Activated CD8-positive, alpha-beta memory T cell treated with anti-CD3 and anti-CD28 coated beads for 4 hours (primary cell): ENCODE data around the gene ANO6.

ENCODE experiments used
- DNase-seq, 2 donors: peaks; one replicate each; pipeline ENCODE4 v3.0.0-alpha.2; 2020; ENCODE audit warnings: low read depth in 2 of 2

Gene ANO6

DNA sequence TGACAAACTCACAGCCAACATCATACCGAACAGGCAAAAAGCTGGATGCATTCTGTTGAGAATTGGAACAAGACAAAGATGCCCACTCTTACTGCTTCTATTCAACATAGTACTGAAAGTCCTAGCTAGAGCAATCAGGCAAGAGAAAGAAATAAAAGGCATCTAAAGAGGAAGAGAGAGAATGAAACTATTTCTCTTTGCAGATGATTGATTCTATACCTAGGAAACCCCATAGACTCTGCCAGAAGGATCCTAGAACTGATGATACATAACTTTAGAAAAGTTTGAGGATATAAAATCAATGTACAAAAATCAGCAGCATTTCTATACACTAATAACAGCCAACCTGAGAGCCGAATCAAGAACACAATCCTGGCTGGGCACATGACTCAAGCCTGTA lies 6.1 kb upstream of the ANO6 start:
- DNase-seq = no peak

DNA sequence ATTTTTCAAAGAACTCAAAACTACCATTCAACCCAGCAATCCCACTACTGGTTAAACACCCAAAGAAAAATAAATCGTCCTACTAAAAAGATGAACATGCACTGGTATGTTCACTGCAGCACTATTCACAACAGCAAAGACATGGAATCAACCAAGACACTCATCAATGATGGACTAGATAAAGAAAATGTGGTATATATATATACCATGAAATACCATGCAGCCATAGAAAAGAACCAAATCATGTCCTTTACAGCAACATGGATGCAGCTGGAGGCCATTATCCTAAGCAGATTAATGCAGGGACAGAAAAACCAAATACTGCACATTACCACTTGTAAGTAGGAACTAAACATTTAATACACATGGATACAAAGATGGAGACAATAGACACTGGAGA lies 3.8 kb upstream of the ANO6 start:
- no peak for DNase-seq

DNA sequence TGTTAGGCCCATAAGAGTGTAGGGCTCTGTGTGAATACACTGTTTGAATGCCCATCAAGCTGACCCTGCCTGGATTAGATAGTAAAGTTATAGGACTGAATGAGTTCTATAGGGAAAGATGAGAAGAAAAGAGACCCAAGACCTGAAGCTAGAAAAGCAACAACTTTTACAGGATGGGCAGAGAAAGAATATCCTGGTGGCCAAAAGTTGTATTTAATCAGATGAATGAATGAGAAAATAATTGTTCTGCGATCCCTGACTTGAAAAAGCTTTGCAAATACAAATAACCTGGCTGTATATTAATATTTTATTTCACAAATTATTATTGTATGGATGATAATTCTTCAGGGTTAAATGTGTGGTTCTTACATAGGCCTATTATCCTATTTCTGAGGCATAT lies 2.8 kb upstream of the ANO6 start:
- no peak for DNase-seq

DNA sequence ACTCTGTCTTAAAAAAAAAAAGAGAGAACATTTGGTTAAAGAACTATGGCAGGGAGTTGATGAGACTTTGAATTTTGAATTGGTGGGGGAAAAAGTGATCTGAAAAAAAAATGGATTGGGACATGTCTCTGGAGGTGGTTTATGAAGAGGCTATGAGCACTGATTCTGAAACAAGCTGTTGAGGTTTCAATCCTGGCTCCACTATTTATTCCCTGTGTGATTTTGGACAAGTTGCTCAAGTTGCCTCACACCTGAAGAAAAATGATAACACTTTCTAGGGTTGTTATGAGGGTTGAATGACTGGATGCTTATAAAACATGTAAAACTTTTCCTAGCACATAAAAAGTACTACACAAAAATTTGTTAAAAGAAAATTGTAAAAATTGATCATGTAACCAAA lies 1.8 kb upstream of the ANO6 start:
- no peak for DNase-seq

DNA sequence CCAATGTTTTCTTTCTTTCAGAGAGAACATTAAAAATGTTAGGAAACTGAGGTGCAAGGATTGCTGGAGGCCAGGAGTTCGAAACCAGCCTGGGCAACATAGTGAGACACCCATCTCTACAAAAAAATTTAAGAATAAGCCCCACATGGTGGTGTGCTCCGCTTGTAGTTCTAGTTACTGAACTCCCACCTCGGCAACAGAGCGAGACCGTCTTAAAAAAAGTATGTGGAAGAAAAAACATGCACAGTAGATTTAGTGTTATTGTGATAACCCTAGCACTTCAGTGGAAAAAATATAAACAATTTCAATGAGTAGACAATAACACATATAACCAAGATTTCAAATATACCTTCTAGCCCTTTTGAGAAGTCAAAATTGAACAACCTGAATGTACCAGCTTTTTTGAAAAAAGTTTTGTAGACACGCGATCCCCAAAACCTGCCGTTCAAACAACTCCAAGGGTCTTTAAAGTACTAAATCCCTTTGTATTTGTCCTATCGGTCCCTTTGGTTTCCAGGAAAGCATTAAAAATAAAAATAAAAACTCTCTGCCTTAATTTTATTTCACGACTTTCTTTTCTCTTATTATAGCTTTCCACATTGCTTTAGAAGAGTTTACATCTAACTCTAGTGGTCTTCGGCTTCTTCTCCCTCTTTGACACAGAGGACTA lies 1.0 kb upstream of the ANO6 start:
- no peak for DNase-seq

DNA sequence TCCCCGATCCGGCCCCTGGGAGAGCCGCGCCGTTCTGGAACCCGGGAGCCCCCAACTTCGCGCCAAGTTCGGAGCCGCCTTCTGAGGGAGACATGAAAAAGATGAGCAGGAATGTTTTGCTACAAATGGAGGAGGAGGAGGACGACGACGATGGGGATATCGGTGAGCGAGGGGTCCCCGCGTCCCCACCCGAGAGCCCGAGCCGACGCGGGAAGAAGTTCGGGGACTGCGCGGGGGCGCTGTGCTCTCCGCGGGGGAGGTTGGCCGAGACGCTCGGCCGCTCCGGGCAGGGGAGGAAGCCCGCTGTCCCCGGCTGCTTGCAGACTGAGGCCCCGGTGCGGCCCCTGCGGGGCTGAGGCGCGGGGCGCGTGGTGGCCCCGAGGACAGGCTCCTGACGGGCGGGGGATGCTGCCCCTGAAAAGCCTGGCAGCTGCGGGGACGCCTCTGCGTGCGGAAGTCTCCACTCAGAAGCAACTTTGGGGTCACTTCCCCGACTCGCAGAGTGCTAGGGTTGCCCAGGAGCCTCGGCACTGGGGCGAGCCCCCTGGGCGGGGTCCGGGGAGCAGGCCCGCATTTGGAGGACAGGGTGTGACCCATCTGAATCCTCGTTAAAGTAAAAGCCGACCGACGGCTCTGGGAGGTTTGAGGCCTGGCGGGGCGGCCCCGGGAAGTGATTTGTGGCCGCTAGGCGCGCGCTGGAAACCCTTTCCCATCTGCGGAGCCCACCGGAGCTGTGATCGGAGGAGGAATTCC lies 511 bp downstream of the ANO6 start:
- peak; percentile 17 to 18 for DNase-seq

DNA sequence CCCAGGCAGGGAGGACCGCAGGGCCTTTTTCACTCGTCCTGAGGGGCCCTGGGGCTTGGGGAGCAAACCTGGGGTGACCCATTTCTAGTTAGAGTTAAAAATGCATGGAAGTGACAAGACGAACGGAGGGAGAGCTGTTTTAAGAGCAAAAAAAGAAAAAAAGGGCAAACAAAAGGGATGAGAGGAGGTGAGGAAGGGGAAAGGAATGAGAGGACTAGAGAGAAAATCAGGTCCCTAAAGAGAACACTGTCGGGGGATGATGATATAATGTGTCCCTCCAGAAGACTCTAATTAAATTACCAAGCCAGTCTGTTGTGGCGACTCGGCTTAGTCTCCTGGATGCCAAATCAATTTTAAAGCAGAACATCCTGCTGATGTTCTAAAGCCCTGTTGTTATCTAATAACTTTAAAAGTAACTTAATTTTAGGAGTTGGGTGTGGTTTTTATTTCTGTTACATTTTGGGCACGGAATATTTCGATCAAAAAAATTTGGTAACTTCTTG lies 1.1 kb downstream of the ANO6 start:
- no peak for DNase-seq

DNA sequence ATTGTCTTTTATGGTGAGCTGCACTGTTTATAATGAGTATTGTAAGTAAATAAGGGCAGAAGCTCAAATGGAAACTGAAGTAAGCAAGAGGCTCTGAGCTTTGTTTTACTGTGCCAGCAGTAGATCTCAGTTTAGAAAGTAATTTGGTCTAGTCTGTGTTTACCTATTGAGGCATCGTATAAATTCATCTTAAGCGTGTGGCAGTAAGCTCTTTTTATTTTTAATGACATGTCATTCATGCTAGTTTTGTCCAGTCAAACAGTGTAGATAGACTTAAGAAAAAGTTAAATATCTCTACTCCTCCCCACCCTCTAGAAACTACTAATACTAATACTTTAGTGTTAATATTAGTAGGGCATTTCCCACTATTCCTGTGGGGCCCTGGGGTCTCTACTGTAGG lies 2.0 kb downstream of the ANO6 start:
- DNase-seq = no peak

DNA sequence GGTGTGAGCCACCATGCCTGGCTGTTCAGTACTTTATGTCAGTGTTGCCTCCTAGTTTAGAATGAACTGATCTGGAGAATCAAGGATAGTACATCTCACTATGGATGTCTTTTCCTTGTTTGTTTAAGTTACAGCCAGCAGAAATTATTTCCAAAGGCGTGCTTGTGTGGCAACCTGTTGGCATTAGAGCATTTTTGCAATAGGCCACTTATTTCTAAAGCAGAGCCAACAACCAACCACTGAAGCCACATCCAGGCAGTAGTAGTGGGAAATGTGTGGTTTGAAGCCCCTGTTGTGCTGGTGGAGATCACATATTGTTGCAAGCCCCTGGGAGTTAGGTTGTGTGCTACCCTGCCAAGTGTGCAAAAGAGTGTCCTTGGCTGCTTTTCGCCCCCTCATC lies 3.7 kb downstream of the ANO6 start:
- DNase-seq = no peak

DNA sequence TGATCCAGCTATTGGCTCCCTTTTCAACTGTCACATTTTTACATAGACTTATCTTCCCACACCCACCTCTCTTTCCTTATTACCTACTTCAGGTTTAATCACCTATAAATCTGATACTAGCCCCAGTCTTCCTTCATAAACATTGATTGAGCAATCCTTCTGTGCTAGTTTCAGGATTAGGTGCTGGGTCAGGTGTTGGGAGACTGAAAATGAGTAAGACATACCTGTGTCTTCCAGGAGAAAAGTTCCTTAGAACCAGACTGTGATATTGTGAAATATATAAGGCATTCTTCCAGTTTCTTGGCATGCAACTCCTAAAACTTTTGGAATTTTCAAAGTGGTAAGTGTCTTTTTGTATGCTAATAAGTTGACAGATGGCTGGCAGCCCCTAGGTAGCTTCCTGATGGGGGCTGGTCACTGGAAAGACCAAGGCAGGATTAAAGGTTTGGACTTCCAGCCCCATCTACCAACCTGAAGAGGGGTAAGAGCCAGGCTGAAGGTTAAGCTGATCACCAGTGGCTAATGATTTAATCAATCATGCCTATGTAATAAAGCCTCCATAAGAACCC lies 4.6 kb downstream of the ANO6 start:
- no peak for DNase-seq

DNA sequence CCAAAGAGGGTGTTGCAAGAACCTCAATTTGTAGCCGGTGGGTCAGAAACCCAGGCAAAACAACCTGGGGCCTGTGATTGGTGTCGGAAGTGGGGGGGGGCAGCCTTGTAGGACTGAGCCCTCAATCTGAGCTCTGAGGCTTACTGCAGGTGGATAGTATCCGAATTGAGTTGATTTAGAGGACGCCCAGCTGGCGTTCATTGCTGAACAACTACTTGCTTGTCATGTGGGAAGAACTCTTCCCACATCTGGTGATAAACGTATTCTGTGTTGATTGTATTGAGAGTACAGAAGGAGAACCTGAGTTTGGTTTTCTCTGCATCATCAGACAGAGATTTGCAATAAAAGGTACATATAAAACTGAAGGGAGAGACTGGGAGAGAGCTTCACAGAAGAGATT lies 5.1 kb downstream of the ANO6 start:
- DNase-seq = no peak

DNA sequence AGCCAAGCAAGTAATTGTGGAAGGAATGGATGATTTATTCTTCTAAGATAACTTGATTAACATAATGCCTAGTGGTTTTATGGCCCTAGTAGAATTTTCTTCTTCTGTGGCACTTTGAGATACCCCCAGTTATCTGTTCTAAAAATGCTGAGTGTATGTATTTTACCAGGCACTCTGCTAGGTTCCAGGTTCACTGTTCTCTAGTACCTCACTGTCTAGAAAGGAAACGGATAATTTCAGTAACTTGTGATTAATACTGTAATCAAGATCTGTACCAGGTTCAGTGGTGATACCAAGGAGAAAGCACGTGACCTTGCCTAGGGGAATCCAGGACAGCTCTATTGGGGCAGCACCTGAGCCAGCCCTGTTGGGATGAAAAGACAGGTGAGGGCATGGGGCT lies 8.0 kb downstream of the ANO6 start:
- DNase-seq = no peak

DNA sequence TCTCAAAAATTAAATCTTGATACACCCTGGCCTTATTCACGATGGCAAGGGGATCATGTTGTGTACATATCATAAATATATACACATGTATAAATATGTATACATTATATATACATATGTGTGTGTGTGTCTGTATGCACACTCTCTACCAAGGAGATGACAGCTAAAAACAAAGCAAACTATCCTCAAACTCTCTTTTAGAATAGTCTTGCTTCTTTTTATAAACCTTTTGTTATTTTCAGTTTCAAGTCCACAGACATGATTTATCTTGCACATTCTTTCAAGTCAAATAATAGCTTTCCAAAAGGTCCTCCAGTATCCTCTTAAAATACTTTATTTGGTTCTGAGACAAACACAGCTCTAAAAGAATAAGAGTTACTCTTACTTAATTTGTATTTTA lies 8.4 kb downstream of the ANO6 start:
- DNase-seq = no peak

DNA sequence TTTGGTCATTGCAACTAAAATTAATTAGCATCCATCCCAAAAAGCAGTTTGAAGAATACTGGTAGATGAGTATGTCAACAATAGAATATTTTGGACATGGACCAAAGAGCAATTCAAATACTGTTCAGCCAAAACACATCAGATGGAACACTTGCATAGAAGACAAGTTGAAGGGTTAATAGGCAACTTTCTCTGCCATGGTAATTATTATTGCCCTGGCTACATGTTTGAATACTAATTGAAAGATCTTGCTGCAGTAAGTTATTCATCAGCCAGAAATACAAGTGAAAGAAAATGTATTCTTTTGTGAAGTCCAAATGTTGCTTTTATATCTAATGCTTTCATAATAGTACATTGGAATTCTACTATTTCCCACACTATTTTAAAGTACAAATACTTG lies 10.1 kb downstream of the ANO6 start:
- DNase-seq = no peak

DNA sequence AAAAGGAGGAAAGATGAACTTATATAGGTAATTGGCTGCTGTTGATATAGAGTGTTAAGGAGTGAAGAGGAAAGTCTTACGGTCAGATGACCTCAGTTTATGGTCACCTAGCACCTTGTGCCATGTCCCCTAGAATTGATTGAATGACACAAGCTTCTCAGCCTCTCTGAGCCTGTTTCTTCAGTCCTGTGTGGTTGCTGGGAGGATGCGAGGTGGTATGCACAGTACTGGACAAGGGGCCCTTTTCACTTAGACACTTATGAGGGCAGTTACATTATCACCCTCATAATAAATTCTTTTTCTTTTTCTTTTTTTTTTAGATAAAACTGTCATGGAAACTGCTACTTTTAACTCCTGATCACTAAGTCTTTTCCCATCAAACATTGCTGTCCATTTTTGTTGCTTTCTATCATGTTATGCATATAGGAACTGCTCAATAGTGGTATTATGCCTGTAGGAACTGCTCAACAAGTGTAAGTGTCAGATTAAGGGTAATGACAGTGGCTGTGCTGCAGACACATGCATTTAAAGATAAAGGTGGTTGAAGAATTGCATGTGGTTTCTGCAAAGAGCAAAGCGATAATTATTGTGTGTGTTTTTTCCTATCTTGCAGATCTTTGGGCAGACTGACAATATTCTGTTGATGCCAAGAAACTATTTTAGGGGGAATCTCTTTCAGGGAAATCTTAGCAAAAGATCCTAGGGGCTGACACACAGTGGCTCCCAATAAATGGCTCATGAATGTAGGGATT lies 11.6 kb downstream of the ANO6 start:
- no peak for DNase-seq

DNA sequence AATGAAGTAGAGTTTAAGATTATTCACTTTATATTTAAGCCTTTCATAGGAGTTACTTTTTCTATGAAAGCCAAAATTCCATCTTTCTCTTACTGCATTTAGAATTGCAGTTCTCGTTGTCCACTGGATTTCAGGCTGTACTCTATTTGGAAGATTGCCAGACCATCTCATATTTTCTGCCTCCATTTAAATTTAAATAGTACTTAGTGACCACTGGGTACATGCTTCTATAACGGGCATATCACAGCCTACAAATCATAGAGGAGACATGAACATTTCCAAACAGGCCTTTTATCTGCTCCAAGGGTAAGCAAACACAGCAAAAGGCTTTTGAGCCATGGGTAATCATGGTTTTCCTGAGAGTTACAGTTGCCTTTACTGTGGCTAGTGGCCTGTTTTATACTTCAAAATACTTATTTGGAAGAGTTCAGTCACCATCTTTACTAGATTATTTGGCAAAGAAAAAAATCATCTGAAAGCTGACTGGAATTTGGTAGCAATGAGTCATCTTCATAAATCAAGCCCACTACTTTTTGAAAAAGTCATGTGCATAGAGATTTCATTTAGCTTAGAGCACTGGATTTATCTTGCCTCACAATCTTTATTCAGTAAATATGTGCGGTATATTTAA lies 15.7 kb downstream of the ANO6 start:
- DNase-seq = no peak

DNA sequence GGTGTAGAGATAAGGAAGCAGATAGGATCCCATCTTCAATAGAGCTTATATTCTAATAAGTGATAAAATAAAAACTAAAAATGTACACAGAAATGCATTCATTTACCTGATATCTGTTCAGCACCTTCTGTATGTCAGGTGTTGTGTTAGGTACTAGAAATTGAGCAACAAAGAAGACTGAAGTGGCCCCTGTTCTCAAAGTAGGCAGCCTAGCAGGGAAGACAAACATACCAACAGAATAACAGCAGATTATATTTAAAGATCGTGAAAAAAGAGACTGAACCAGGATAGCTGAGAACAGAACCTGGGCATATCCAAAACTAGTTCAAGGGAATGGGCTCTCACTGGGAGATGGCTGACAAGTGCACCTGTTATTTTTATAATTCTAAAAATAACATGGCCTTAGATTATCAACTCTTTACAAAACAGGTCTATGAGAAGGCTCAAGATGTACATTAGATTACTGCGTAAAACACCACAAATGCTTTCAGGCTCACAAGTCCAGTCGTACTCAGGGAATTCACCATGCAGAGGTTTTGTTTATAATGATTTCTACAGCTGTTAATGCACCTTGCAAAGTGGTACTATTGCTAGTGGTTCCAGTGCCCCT lies 16.4 kb downstream of the ANO6 start:
- no peak for DNase-seq

DNA sequence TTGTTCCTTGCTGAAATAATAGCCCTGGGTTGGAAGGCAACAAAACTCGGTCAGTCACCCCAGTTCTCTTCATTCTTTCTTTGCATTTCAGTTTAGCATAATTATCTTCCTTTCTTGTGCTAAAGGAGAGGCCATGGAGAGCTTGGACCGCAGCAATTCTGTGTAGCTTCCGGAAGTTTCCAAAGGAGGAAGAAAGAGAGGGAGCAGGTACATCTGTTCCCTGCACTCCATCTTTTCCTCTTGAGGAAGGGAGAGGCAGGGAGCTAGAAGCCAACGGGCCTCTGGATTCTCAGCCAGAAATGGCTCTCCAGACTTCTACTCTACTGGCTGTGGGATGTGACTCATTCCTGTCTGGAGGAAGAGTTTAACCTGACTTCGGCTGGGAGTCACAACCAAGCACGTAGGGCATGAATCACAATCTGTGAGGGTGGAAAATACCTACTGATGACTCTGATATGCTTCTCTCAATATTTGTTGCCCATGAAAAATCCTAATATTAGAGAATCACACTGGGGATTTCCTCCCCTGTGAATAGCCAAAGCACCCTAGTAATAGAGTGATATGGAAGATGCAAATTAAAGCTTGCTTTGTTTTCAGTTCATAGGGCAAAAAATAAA lies 17.0 kb downstream of the ANO6 start:
- no peak for DNase-seq

DNA sequence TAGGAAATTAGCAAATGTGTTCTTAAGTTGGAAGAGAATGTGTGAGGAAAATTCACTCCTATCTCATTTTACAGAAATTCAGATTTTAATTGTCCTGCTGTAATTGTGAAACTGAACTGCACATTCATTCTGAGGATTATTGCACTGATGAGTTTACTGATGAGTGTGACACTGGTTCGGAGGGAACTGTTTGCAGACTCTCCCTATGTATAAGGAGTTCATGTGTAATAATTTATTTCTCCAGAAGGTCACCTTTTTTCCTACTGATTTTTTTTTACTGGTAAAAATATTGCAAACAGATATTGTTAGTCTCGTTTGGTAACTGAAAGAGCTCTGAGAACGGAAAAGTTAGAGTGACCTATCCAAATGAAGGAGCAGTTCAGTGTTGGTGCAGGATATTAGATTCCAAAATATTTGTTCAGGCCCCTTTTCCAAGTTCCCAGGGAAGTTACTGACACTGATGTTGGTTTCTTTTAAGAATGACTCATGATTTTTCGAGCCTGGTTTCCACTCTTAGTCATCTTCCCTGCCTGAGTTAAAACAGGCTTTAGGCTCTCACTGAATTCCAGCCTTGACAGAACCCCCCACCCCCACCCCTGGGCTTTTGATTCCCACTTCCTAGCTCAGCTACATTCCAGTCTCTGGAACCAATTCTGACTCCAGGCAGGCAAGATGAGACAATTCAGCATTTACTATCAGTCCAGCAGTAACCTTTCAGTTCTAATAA lies 18.4 kb downstream of the ANO6 start:
- DNase-seq = no peak
